Measurements from ENCODE around the gene CRYBB1.

The CRYBB1 gene

GRCh38 chr22:26574001-26574723, 43.7 kb downstream of the CRYBB1 start:
- no peak for DNase-seq

- DNase-seq: no peak
Measured at GRCh38 chr22:26573026-26573662, 44.7 kb downstream of the CRYBB1 start.

GRCh38 chr22:26570864-26571525, 46.8 kb downstream of the CRYBB1 start:
- DNase-seq: no peak

GRCh38 chr22:26570115-26570514, 47.7 kb downstream of the CRYBB1 start:
- DNase-seq: no peak

- no peak for DNase-seq
Measured at GRCh38 chr22:26568207-26568706, 49.6 kb downstream of the CRYBB1 start.

GRCh38 chr22:26567610-26568009, 50.2 kb downstream of the CRYBB1 start:
- no peak for DNase-seq

GRCh38 chr22:26566994-26567393, 50.8 kb downstream of the CRYBB1 start:
- no peak for DNase-seq

GRCh38 chr22:26565889-26566288, 51.9 kb downstream of the CRYBB1 start:
- DNase-seq: no peak

- no peak for DNase-seq
Measured at GRCh38 chr22:26565181-26565580, 52.6 kb downstream of the CRYBB1 start.

- no peak for DNase-seq
Measured at GRCh38 chr22:26564672-26565071, 53.2 kb downstream of the CRYBB1 start.

GRCh38 chr22:26564181-26564580, 53.6 kb downstream of the CRYBB1 start:
- no peak for DNase-seq

- no peak for DNase-seq
Measured at GRCh38 chr22:26563022-26563421, 54.8 kb downstream of the CRYBB1 start.

- DNase-seq: no peak
Measured at GRCh38 chr22:26561756-26562417, 55.9 kb downstream of the CRYBB1 start.

- DNase-seq: no peak
Measured at GRCh38 chr22:26559961-26560575, 57.8 kb downstream of the CRYBB1 start.

GRCh38 chr22:26558248-26558895, 59.5 kb downstream of the CRYBB1 start:
- no peak for DNase-seq

GRCh38 chr22:26556904-26557303, 60.9 kb downstream of the CRYBB1 start:
- DNase-seq: no peak

- DNase-seq: no peak
Measured at GRCh38 chr22:26555478-26555877, 62.3 kb downstream of the CRYBB1 start.

- no peak for DNase-seq
Measured at GRCh38 chr22:26554956-26555355, 62.9 kb downstream of the CRYBB1 start.

GRCh38 chr22:26553056-26553752, 64.6 kb downstream of the CRYBB1 start:
- DNase-seq: no peak

GRCh38 chr22:26552466-26552865, 65.4 kb downstream of the CRYBB1 start:
- no peak for DNase-seq

- no peak for DNase-seq
Measured at GRCh38 chr22:26551568-26551967, 66.3 kb downstream of the CRYBB1 start.

All from NCI-H2029 treated with DMSO at 0.1 percent for 48 hours (cell line).